A673 (cell line): ENCODE measurements around the gene SPEM1.

ENCODE experiments used
- CTCF ChIP-seq: fragments of 300-800, 200-600 bp; sonication (generic); conservative IDR thresholded peaks from 2 replicates; pipeline ENCODE4 v1.5.1; 2017; ENCODE audit warnings: low read depth, mild to moderate bottlenecking, antibody characterized with exemption, low read length, moderate library complexity, mixed read lengths
- EZH2 ChIP-seq: fragments of 200-600 bp; sonication (generic); IDR thresholded peaks from 2 replicates; pipeline ENCODE4 v1.6.1; 2017; ENCODE audit warnings: borderline replicate concordance, low read depth, mild to moderate bottlenecking, mixed read lengths, antibody characterized with exemption, low read length; ENCODE audit not compliant: poor library complexity, severe bottlenecking

DNA sequence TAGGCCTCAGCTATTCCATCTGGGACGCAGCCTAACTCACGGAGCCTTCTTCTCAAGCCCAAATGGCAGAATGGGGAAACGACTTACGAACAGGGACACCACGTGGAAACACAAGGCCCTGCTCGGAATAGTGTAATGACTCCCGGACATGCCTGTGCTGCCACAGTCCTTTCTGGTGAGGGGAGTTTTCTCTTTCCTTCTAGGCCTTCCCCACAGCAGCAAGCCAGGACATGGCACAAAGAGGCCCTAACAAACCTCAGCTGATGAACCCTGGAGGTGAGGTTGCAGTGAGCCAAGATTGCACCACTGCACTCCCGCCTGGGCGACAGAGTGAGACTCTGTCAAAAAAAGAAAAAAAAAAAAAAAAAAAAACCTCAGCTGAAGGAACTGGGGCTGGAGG is 44.0 kb downstream of the SPEM1 start:
- TF ChIP-seq CTCF = no peak
- no peak for TF ChIP-seq EZH2
